HG02938 (cell line): Measurements from ENCODE around the gene HSPD1.
"Not testable (repeated sequence)": the region's sequence is repeated elsewhere in the genome, so short reads cannot be mapped to it uniquely, and the experiment has no call there.

Experiments
- ATAC-seq: cut with Tn5 transposase; IDR thresholded peaks from one replicate; pipeline ENCODE4 v1.9.1; 2021; ENCODE audit warnings: mild to moderate bottlenecking, moderate library complexity; ENCODE audit not compliant: unreplicated experiment

HSPD1 gene

DNA sequence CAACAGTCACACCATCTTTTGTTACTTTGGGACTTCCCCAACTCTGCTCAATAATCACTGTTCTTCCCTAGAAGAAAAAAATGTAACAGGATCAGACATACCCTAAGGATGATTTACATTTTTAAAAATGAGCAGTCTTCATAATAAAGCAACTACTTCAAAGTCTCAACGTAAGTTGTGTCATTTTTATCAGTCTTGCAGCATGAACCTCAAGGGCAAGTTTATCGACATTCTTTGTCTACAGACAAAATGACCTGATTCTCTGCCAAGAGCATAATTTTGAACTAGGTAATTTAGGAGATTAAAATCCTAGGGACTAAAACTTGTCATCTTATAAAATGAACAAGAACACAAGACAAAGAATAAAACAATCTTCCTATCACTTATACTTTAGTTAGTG is 2.3 kb downstream of the HSPD1 start:
- ATAC-seq: no peak

DNA sequence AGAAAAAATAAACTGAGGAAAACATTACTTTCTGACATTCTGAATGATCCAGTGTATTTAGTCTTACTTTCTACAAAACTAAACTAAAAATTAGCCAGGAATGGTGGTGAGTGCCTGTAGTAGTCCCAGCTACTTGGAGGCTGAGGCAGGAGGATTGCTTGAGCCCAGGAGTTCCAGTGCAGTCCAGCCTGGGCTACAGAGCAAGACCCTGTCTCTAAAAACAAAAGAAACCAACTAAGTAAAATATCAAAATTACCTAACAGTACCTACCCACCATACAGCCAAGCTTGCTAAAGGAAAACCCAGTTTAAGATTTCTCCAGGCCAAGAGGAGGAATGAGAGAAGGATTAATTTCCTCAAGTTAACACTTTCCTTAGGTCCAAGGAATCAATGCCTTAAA is 2.9 kb downstream of the HSPD1 start:
- no peak for ATAC-seq

DNA sequence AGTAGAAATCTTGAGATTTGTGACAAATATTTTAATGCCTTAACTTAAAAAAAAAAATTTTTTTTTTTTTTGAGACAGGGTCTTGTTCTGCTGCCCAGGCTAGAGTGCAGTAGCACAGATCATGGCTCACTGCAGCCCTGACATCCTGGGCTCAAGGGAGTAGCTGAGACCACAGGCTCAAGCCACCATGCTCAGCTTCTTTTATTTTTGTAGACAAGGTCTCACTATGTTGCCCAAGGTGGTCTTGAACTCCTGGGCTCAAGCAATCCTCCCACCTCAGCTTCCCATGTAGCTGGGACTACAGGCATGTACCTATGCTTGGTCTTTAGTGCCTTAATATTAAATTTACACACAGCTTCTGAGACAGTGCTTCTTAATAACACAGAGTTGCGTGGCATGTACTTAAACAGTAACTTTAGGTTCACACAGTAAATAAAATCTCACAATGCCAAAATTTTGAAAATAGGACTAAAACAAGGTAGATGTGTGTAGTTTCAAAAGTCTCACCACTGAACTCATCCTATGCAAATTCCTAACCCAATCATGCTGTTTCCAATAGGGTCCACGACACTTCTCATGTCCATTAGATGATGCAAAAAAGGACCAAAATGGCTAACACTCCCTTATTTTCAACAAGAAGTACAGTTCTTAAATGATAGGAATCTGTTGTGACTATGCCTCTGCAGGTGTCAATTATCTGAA is 4.1 kb downstream of the HSPD1 start:
- ATAC-seq: no peak

- ATAC-seq: no peak
Observed at GRCh38 chr2:197487385-197487784, 12.3 kb downstream of the HSPD1 start.

GRCh38 chr2:197486175-197486574 is 13.5 kb downstream of the HSPD1 start:
- no peak for ATAC-seq

- ATAC-seq: not testable (repeated sequence)
Observed at GRCh38 chr2:197484248-197484647, 15.4 kb downstream of the HSPD1 start.

- no peak for ATAC-seq
Observed at GRCh38 chr2:197480165-197481036, 19.2 kb downstream of the HSPD1 start.

DNA sequence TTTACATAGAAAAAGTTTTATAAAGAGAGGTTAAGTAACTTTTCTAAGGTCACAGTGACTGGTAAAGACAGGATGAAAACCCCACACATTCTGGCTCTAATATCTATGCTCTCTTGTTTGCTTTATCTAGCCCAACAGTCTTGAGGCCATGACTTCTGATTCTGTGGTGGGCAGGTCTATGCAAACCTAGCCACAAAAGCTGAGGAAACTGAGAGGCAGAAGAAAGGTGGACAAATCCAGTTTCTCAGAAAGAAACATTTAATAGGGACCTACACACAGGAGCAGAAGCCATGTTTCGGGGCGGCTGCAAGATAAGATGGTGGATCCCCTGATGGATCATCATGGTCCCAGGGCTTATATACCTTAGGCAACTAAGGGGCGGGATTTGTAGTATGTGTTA is 21.8 kb downstream of the HSPD1 start:
- no peak for ATAC-seq

- no peak for ATAC-seq
Observed at GRCh38 chr2:197472166-197472565, 27.5 kb downstream of the HSPD1 start.

- ATAC-seq: no peak
Observed at GRCh38 chr2:197464175-197464574, 35.5 kb downstream of the HSPD1 start.

DNA sequence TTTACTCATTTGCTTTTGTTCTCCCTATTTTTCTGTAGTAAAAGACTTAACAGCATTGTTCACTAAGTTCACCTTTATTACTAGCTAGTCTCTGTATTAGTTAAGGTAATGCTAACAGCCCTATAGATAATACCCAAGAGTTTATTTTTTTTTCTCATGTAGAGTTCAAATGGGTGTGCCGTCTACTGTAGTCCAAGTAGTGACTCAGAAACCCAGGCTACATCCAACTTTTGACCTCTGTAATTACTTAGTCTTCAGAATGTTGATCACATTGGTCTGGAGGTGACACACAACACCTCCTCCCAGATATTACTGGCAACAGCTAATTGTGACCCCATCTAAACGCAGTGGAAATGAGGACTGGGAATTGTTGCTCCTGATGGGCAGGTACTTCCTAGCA is 38.6 kb downstream of the HSPD1 start:
- no peak for ATAC-seq

DNA sequence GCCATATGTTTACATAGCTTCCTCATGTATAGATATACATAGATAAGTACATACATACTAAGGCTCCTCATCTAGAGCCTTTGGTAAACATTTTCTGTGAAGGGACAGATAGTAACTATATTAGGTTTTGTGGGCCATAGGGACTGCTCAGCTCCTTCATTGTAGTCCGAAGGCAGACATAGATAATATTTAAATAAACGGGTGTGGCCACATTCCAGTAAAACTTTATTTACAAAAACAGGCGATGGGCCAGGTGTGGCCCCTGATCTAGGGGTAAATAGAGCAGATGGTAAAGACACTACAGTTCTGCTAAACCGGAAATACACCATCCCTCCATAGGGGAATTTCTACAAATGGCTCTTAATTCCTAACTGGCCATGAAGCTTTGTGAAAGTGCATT is 39.0 kb downstream of the HSPD1 start:
- ATAC-seq: no peak

GRCh38 chr2:197455428-197455827 is 44.2 kb downstream of the HSPD1 start:
- no peak for ATAC-seq

- no peak for ATAC-seq
Observed at GRCh38 chr2:197454923-197455322, 44.7 kb downstream of the HSPD1 start.

DNA sequence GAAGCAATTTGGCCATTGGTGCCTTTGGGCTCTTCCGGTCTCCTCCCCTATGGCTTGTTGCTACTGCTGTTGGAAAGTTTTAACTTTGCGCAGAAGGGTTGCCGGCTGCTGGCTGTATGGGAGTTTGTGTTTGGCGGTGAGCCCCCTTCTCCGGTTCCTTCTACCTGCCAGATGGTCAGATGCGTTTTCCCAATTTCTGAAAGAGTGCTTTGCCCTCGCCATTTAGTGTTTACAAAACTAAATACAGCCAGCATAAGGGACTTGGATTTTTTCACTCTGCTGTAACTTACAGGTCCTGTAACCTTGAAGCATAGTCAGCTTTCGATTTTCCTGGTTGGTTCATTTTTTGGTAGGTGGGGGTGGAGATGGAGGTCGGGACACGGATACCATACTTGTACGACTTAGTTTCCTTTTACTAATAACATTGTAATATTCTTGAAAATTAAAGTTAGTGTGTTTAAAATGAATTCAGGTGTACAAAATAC is 45.7 kb downstream of the HSPD1 start:
- peak; percentile 29 for ATAC-seq

DNA sequence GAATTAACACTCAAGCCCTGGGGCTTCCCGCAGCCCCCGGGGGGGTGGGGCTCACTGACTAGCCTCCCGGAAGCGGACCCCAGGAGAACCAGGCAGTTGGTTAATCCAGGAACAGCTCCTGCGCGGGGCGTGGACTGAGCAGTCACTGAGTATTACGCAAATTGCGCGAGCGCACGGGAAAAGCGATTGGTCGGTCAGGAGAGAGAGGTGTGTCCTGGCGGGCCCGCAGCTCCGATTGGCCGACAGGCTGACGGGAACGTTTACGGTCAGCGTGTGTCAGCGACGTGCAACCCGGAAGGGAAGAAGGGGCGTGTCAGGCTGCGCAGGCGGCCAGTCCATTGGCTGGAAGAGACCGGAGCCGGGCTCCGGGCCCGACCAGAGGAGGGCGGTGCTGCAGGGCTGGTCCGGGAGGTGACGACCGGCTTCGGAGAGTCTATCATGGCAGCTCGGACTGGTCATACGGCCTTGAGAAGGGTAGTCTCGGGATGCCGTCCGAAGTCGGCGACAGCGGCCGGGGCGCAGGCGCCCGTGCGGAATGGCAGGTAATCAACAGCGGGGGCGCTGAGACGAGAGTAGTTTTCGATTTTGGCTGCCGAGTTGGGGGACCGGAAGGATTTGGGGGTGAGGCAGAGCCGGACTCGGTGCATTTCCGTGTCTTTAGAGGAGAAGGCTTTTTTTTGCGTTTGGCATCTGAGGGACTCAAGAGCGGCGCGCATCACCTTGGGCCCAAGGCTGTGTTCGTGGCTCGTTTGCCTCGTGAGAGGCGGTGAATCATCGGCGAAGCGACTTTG is 46.3 kb downstream of the HSPD1 start, which contains the start of gene COQ10B:
Gene COQ10B (plus strand): TSS at position 430 of the 791 bp plus-strand sequence. CDS start 9 bp downstream, at position 439.
- ATAC-seq: peak; percentile 94

GRCh38 chr2:197452754-197453122 is 46.9 kb downstream of the HSPD1 start:
- ATAC-seq: no peak

DNA sequence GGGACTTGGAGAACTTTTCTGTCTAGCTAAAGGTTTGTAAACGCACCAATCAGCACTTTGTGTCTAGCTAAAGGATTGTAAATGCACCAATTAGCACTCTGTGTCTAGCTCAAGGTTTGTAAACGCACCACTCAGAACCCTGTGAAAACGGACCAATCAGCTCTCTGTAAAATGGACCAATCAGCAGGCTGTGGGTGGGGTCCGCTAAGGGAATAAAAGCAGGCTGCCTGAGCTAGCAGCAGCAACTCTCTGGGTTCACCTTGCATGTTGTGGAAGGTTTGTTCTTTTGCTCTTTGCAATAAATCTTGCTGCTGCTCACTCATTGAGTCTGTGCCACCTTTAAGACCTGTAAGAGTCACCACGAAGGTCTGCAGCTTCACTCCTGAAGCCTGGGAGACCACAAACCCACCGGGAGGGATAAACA is 48.7 kb downstream of the HSPD1 start:
- not testable (repeated sequence) for ATAC-seq

- ATAC-seq: no peak
Observed at GRCh38 chr2:197450465-197450864, 49.2 kb downstream of the HSPD1 start.

DNA sequence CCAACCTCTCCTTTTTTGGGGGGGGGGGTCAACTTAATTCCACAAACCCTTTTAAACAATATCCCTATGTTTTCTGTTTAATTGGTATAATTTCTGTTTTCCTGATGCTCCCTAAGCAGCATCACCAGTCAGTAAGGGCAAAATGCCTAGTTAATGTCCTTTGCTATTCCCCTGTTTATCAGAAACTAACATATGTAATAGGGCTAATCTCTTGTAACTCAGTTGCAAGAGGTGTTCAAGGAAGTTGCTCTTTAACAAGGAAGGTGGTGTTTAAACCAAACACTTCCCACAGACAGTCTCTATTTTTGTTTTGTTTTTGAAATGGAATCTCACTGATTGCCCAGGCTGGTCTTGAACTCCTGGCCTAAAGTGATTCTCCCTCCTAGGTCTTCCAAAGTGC is 52.8 kb downstream of the HSPD1 start:
- ATAC-seq: no peak

DNA sequence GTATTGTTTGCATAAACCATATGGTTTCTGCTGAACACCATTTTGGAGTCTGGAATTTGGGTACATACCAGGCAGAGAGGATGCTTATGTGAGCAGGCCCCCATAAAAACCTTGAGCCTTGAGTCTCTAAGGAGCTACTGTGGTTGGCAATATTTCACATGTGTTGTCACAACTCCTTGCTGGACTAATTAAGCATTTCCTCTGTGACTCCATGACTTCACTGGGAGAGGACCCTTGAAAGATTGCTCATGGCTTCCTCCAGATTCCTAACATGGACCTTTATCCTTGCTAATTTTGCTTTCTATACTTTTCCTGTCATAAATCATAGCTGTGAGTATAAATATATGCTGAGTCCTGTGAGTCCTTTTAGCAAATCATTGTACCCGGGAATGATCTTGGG is 53.9 kb downstream of the HSPD1 start:
- ATAC-seq: no peak
